HepG2 (cell line): ENCODE results near the gene CTNND1. TPM values are rescaled to one million over a fixed set of nuclear protein-coding genes. Genes with fewer than 3 reads are reported as not detected.
A peak's percentile ranks its signal among the peaks of the same experiment; 100 is the strongest.

Experiments used
- HMGXB3 ChIP-seq: sonication (generic); formaldehyde crosslinking; IDR thresholded peaks from 2 replicates; pipeline ENCODE4 v1.4.0; 2020; ENCODE audit warnings: missing genetic modification reagents, borderline replicate concordance
- RELA ChIP-seq: sonication (generic); formaldehyde crosslinking; IDR thresholded peaks from 2 replicates; pipeline ENCODE4 v1.4.0; 2020; ENCODE audit warnings: missing genetic modification reagents
- TMF1 ChIP-seq: sonication (generic); formaldehyde crosslinking; IDR thresholded peaks from 2 replicates; pipeline ENCODE4 v1.8.1; 2022; ENCODE audit warnings: low read depth, missing genetic modification reagents
- U2AF2 ChIP-seq: fragments of 200-400 bp; formaldehyde crosslinking; IDR thresholded peaks from 2 replicates; pipeline ENCODE4 v1.6.1; 2017; ENCODE audit warnings: low read depth, mild to moderate bottlenecking, low read length
- ZBTB1 ChIP-seq: sonication (generic); formaldehyde crosslinking; IDR thresholded peaks from 2 replicates; pipeline ENCODE4 v1.4.0; 2020; ENCODE audit warnings: missing genetic modification reagents, borderline replicate concordance
- ZBTB33 ChIP-seq: sonication (generic); formaldehyde crosslinking; IDR thresholded peaks from 2 replicates; pipeline ENCODE4 v1.4.0; 2020; ENCODE audit warnings: missing genetic modification reagents
- ZBTB7A ChIP-seq: sonication (generic); formaldehyde crosslinking; IDR thresholded peaks from 2 replicates; pipeline ENCODE4 v1.8.0; 2022; ENCODE audit warnings: mild to moderate bottlenecking, missing genetic modification reagents
- ZNF318 ChIP-seq: sonication (generic); formaldehyde crosslinking; IDR thresholded peaks from 2 replicates; pipeline ENCODE4 v1.4.0; 2020; ENCODE audit warnings: mild to moderate bottlenecking, missing genetic modification reagents
- ZNF335 ChIP-seq: sonication (generic); formaldehyde crosslinking; IDR thresholded peaks from 2 replicates; pipeline ENCODE4 v1.4.0; 2020; ENCODE audit warnings: missing genetic modification reagents
- ZNF496 ChIP-seq: sonication (generic); formaldehyde crosslinking; IDR thresholded peaks from 2 replicates; pipeline ENCODE4 v1.8.1; 2023; ENCODE audit warnings: mild to moderate bottlenecking, moderate library complexity, missing genetic modification reagents; ENCODE audit not compliant: insufficient replicate concordance
- ZNF672 ChIP-seq: sonication (generic); formaldehyde crosslinking; IDR thresholded peaks from 2 replicates; pipeline ENCODE4 v1.8.1; 2022; ENCODE audit warnings: missing genetic modification reagents
- polyA plus RNA-seq, 8 experiments: library from polyadenylated mRNA; depleted of rRNA in 3 of 8; stranded (reverse) in 7 of 8; unstranded in 1 of 8; fragments of >200 nt; fragmentation: Illumina TruSeq in 4 of 8; extraction: Trizol in 4 of 8; gene quantifications; 2 replicates each; pipeline versions ENCODE4 v1.2.1 to v1.2.3, GENCODE V29; 2011 to 2016; ENCODE audit warnings: low read depth in 4 of 8, missing spikeins in 1 of 8, mixed read lengths in 1 of 8; ENCODE audit not compliant: insufficient read depth in 1 of 8
- total RNA-seq, 5 experiments: library from RNA; depleted of rRNA; stranded (reverse); fragments of >200 nt; fragmentation: Illumina TruSeq; extraction: Trizol; gene quantifications; 2 replicates each; pipeline ENCODE4 v1.2.3, GENCODE V29; 2016; ENCODE audit warnings: low read depth in 1 of 5

Gene CTNND1
- total and polyA plus RNA-seq, 2 of the 13 experiments (the other 11 are each of a cell fraction or from before 2014, with no cell fraction given) = 117 to 128 TPM

GRCh38 chr11:57741132-57742086 lies 20.2 kb upstream of the CTNND1 start, which contains the start of gene SELENOH (continued):
- TF ChIP-seq ZNF318 (CRISPR knock-in tag) (no peak), ZNF672 (CRISPR knock-in tag) (no peak), ZNF335 (CRISPR knock-in tag) (no peak), ZNF496 (no peak), RELA (CRISPR knock-in tag) (no peak), U2AF2 (no peak), TMF1 (no peak), ZBTB1 (CRISPR knock-in tag) (no peak), ZBTB33 (CRISPR knock-in tag) (peak; percentile 95; the same call in 1 of the 2 replicates), ZBTB7A (no peak), HMGXB3 (CRISPR knock-in tag) (peak; percentile 66; the same call in 1 of the 2 replicates)
